ENCODE data around the gene LRRC17. TPM values are rescaled to one million over a fixed set of nuclear protein-coding genes. Genes with fewer than 3 reads are reported as not detected.

The LRRC17 gene
- total and polyA plus RNA-seq, 4 donors, result 1.1 to 11.3 (median 1.4) TPM

- H3K9ac ChIP-seq (ENCODE audit: low read depth in 1 of 2, low read length in 2 of 2), result no peak overlapping the region
- no peaks in the 10 kb centered on the region for H3K27me3 ChIP-seq (ENCODE audit: control insufficient read depth in 4 of 4, insufficient read depth in 4 of 4, low read length in 3 of 4)
- no peak for DNase-seq (ENCODE audit: low spot score)
- H3K36me3 ChIP-seq (ENCODE audit: control insufficient read depth in 4 of 4, insufficient read depth in 3 of 4, low read depth in 1 of 4, low read length in 3 of 4), result no peaks in the 10 kb centered on the region
- TF ChIP-seq FOXA1 (IDR thresholded peaks at IDR 0.05), result no peak
- TF ChIP-seq YY1 (IDR thresholded peaks at IDR 0.05), result no peak
- no peak for TF ChIP-seq JUND (IDR thresholded peaks at IDR 0.05)
- no peak for TF ChIP-seq ATF3 (IDR thresholded peaks at IDR 0.05)
- TF ChIP-seq FOXA2 (IDR thresholded peaks at IDR 0.05), result no peak
- no peak for TF ChIP-seq RAD21 (IDR thresholded peaks at IDR 0.05)
- TF ChIP-seq ZBTB33 (IDR thresholded peaks at IDR 0.05), result no peak
- TF ChIP-seq GABPA (IDR thresholded peaks at IDR 0.05 in 1 of 2, conservative IDR thresholded peaks at IDR 0.05 in 1 of 2), result no peak
- TF ChIP-seq RXRA (IDR thresholded peaks at IDR 0.05), result no peak
- no peak for TF ChIP-seq HNF4G (IDR thresholded peaks at IDR 0.05)
- TF ChIP-seq TAF1 (conservative IDR thresholded peaks at IDR 0.05), result no peak
- no peak for TF ChIP-seq MAX (IDR thresholded peaks at IDR 0.05)
- no peak for TF ChIP-seq HNF4A (conservative IDR thresholded peaks at IDR 0.05)
- TF ChIP-seq NR2F2 (IDR thresholded peaks at IDR 0.05), result no peak
- no peak for TF ChIP-seq CTCF (IDR thresholded peaks at IDR 0.05; ENCODE audit: low read depth, low read length, missing input control)
- no peak for TF ChIP-seq SP1 (IDR thresholded peaks at IDR 0.05)
- no peak for TF ChIP-seq EGR1 (IDR thresholded peaks at IDR 0.05; ENCODE audit: low read depth in 2 of 2)
- no peak overlapping the region for H3K27ac ChIP-seq (ENCODE audit: low read depth in 1 of 2, low read length in 2 of 2)
- WGBS, result 59% methylated on average over 2 of the region's 2 CpGs
- H3K4me1 ChIP-seq (ENCODE audit: control insufficient read depth in 4 of 4, insufficient read depth in 4 of 4, low read length in 3 of 4), result no peaks in the 10 kb centered on the region
- H3K4me3 ChIP-seq (ENCODE audit: low read depth in 1 of 3, low read length in 3 of 3), result no peak overlapping the region
- H3K9me3 ChIP-seq (ENCODE audit: control insufficient read depth in 4 of 4, low read length in 3 of 4), result no peaks in the 10 kb centered on the region
Observed at GRCh38 chr7:102927312-102927933, 14.6 kb downstream of the LRRC17 start.

GRCh38 chr7:102931757-102932156 is 19.0 kb downstream of the LRRC17 start:
- H3K27ac ChIP-seq (ENCODE audit: low read depth in 1 of 2, low read length in 2 of 2), result no peak overlapping the region
- no peak overlapping the region for H3K9ac ChIP-seq (ENCODE audit: low read depth in 1 of 2, low read length in 2 of 2)
- H3K4me3 ChIP-seq (ENCODE audit: low read depth in 1 of 3, low read length in 3 of 3), result no peak overlapping the region
- H3K27me3 ChIP-seq (ENCODE audit: control insufficient read depth in 4 of 4, insufficient read depth in 4 of 4, low read length in 3 of 4), result no peaks in the 10 kb centered on the region
- H3K9me3 ChIP-seq (ENCODE audit: control insufficient read depth in 4 of 4, low read length in 3 of 4), result no peaks in the 10 kb centered on the region
- 71% methylated on average over 1 of the region's 1 CpG for WGBS
- DNase-seq (ENCODE audit: low spot score), result no peak
- peaks cover 0 to 7% (median 6%) of the 10 kb centered on the region in 4 donors for H3K4me1 ChIP-seq (ENCODE audit: control insufficient read depth in 4 of 4, insufficient read depth in 4 of 4, low read length in 3 of 4)
- no peaks in the 10 kb centered on the region for H3K36me3 ChIP-seq (ENCODE audit: control insufficient read depth in 4 of 4, insufficient read depth in 3 of 4, low read depth in 1 of 4, low read length in 3 of 4)
- TF ChIP-seq RXRA (IDR thresholded peaks at IDR 0.05) (no peak), ATF3 (IDR thresholded peaks at IDR 0.05) (no peak), RAD21 (IDR thresholded peaks at IDR 0.05) (no peak), ZBTB33 (IDR thresholded peaks at IDR 0.05) (no peak), CTCF (IDR thresholded peaks at IDR 0.05; ENCODE audit: low read depth, low read length, missing input control) (no peak), SP1 (IDR thresholded peaks at IDR 0.05) (no peak), EGR1 (IDR thresholded peaks at IDR 0.05; ENCODE audit: low read depth in 2 of 2) (no peak), MAX (IDR thresholded peaks at IDR 0.05) (no peak), NR2F2 (IDR thresholded peaks at IDR 0.05) (no peak), FOXA1 (IDR thresholded peaks at IDR 0.05) (no peak), REST (IDR thresholded peaks at IDR 0.05) (no peak), GABPA (IDR thresholded peaks at IDR 0.05 in 1 of 2, conservative IDR thresholded peaks at IDR 0.05 in 1 of 2) (no peak)
